Tibial nerve (tissue), 4 donors: Measurements from ENCODE around the gene SOS1.

Experiments
- EP300 ChIP-seq, 2 donors: sonication (generic); formaldehyde crosslinking; IDR thresholded peaks; one replicate each; pipeline ENCODE4 v1.6.1; 2017; ENCODE audit warnings: antibody characterized with exemption in 2 of 2, mild to moderate bottlenecking in 1 of 2
- POLR2A ChIP-seq, 2 donors: fragments of 450-650 bp; IDR thresholded peaks; one replicate each; pipeline ENCODE4 v1.6.1; 2017; ENCODE audit warnings: antibody characterized with exemption in 2 of 2, mild to moderate bottlenecking in 2 of 2, moderate library complexity in 2 of 2
- TF ChIP-seq, protein P1 (sequence below), 5 experiments: fragments of 200-600 bp in 3 of 5; fragments of 450-650 bp in 2 of 5; sonication (generic) in 3 of 5; IDR thresholded peaks; one replicate each; pipeline ENCODE4 v1.5.1; 2016 to 2019; ENCODE audit warnings: antibody characterized with exemption in 5 of 5, mild to moderate bottlenecking in 3 of 5, moderate library complexity in 2 of 5

DNA sequence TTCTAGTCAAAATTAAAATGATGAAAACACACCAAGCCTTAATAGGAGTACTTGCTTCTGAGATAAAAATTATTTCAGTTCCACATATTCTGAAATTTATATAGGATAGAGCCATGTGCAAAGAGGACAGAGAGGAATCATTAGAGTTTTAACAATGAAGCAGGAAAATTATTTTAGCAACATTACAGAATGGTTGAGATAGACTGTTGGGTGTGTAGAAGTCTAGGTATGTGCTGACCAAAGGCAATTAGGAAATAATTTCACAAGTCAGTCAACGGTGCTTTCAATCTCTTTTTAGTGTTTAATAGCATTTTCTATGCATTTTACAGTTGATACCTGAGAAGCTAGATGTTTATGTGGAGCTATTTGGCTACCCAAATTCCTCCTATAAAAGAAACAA is 25.2 kb downstream of the SOS1 start:
- TF ChIP-seq, protein P1, sequence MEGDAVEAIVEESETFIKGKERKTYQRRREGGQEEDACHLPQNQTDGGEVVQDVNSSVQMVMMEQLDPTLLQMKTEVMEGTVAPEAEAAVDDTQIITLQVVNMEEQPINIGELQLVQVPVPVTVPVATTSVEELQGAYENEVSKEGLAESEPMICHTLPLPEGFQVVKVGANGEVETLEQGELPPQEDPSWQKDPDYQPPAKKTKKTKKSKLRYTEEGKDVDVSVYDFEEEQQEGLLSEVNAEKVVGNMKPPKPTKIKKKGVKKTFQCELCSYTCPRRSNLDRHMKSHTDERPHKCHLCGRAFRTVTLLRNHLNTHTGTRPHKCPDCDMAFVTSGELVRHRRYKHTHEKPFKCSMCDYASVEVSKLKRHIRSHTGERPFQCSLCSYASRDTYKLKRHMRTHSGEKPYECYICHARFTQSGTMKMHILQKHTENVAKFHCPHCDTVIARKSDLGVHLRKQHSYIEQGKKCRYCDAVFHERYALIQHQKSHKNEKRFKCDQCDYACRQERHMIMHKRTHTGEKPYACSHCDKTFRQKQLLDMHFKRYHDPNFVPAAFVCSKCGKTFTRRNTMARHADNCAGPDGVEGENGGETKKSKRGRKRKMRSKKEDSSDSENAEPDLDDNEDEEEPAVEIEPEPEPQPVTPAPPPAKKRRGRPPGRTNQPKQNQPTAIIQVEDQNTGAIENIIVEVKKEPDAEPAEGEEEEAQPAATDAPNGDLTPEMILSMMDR (IDR thresholded peaks at IDR 0.05) = no peak
- TF ChIP-seq EP300 (IDR thresholded peaks at IDR 0.05) (no peak), POLR2A (IDR thresholded peaks at IDR 0.05) (no peak)
